CD4-positive, alpha-beta T cell treated with Interferon gamma for 1 hour (primary cell): Measurements from ENCODE around the gene CDK5R1.
A peak's percentile ranks its signal among the peaks of the same experiment; 100 is the strongest.

Source experiments
- DNase-seq: peaks from one replicate; pipeline ENCODE4 v3.0.0-alpha.2; 2020

CDK5R1 gene

GRCh38 chr17:32475258-32475657 is 11.5 kb upstream of the CDK5R1 start:
- DNase-seq = no peak

- no peak for DNase-seq
Observed at GRCh38 chr17:32477220-32477619, 9.6 kb upstream of the CDK5R1 start.

- no peak for DNase-seq
Observed at GRCh38 chr17:32479074-32479617, 7.6 kb upstream of the CDK5R1 start.

GRCh38 chr17:32481193-32481592 is 5.6 kb upstream of the CDK5R1 start:
- DNase-seq = no peak

- no peak for DNase-seq
Observed at GRCh38 chr17:32482568-32483320, 4.0 kb upstream of the CDK5R1 start.

GRCh38 chr17:32483451-32484019 is 3.3 kb upstream of the CDK5R1 start:
- peak; percentile 42 for DNase-seq

GRCh38 chr17:32484041-32484461 is 2.7 kb upstream of the CDK5R1 start:
- DNase-seq = no peak

- DNase-seq = no peak
Observed at GRCh38 chr17:32484628-32485027, 2.2 kb upstream of the CDK5R1 start.

GRCh38 chr17:32485261-32486110 is 1.3 kb upstream of the CDK5R1 start:
- DNase-seq = no peak

- peak; percentile 63 for DNase-seq
Observed at GRCh38 chr17:32486111-32486700, 587 bp upstream of the CDK5R1 start.

GRCh38 chr17:32487473-32488176 is 832 bp downstream of the CDK5R1 start:
- no peak for DNase-seq

GRCh38 chr17:32488177-32488542 is 1.4 kb downstream of the CDK5R1 start:
- no peak for DNase-seq

GRCh38 chr17:32488604-32489180 is 1.9 kb downstream of the CDK5R1 start:
- DNase-seq = no peak

- DNase-seq = no peak
Observed at GRCh38 chr17:32489320-32490100, 2.7 kb downstream of the CDK5R1 start.

- DNase-seq = no peak
Observed at GRCh38 chr17:32490101-32490482, 3.3 kb downstream of the CDK5R1 start.

GRCh38 chr17:32491371-32492263 is 4.8 kb downstream of the CDK5R1 start:
- no peak for DNase-seq

- DNase-seq = no peak
Observed at GRCh38 chr17:32492264-32492589, 5.4 kb downstream of the CDK5R1 start.

- DNase-seq = no peak
Observed at GRCh38 chr17:32492648-32493289, 6.0 kb downstream of the CDK5R1 start.

- no peak for DNase-seq
Observed at GRCh38 chr17:32493571-32493970, 6.8 kb downstream of the CDK5R1 start.

- DNase-seq = no peak
Observed at GRCh38 chr17:32493976-32494513, 7.3 kb downstream of the CDK5R1 start.
